ENCODE results near the gene ARHGAP31. TPM values are rescaled to one million over a fixed set of nuclear protein-coding genes. Genes with fewer than 3 reads are reported as not detected.

Gene ARHGAP31
- total and polyA plus RNA-seq, 2 experiments from 2014 or later, result 1.2 to 4.3 TPM

DNA sequence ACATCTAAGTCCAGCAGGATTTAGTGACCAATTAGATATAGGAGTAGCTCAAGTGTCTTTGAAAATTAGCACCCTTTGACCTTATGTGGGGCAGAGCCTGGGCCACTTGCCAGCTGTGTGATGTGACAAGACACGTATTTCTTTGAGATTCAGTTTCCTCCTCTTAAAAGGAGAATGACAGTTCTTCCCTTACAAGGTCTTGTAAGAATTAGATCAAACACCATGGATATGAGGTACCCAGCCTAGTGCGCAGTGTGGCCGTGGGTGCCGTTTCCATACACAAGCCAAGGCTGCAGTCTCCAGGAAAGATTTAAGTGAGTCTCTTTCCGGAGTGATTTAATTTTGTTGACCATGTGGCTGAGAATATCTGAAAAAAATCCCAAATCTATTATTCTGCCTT lies 46.3 kb downstream of the ARHGAP31 start:
- Mint-ChIP-seq H3K9me3 (peaks cover 5% of the 10 kb centered on the region; the same call in 2 of the 3 replicates), H3K27ac (no peak overlapping the region), H3K36me3 (ENCODE audit: low read depth) (peaks cover 9% of the 10 kb centered on the region; the same call in 2 of the 3 replicates), H3K4me3 (no peak overlapping the region), H3K4me1 (peaks cover 15% of the 10 kb centered on the region), H3K27me3 (ENCODE audit: insufficient read depth, low read depth, poor library complexity) (peaks cover 3% of the 10 kb centered on the region)
- H3K27ac ChIP-seq (ENCODE audit: low read depth), result no peak overlapping the region
- no peaks in the 10 kb centered on the region for H3K27me3 ChIP-seq (ENCODE audit: insufficient read depth)
- no peak overlapping the region for H3K4me2 ChIP-seq
- DNase-seq (ENCODE audit: low spot score) (no peak), ATAC-seq (no peak)
- H3K4me1 ChIP-seq (ENCODE audit: insufficient read depth), result no peaks in the 10 kb centered on the region
- no peaks in the 10 kb centered on the region for H4K20me1 ChIP-seq (replicated peaks; ENCODE audit: insufficient read depth)
- no peaks in the 10 kb centered on the region for H3K79me2 ChIP-seq (replicated peaks; ENCODE audit: insufficient read depth)
- peaks cover 6% of the 10 kb centered on the region; the same call in 1 of the 2 replicates for H3K9me2 ChIP-seq (ENCODE audit: insufficient read depth)
- H3K4me3 ChIP-seq, result no peak overlapping the region
- TF ChIP-seq ZNF331 (CRISPR knock-in tag; IDR thresholded peaks at IDR 0.05; ENCODE audit: low read depth), result no peak
- no peak overlapping the region for H2AFZ ChIP-seq
- no peaks in the 10 kb centered on the region for H3K36me3 ChIP-seq (ENCODE audit: insufficient read depth)
- H3F3A ChIP-seq (replicated peaks; ENCODE audit: low read depth), result no peaks in the 10 kb centered on the region

GRCh38 chr3:119342176-119342575 lies 48.0 kb downstream of the ARHGAP31 start:
- H3K9me2 ChIP-seq (ENCODE audit: insufficient read depth), result 0 out of 2 replicates have a peak, but pooled peaks cover 6% of the 10 kb centered on the region
- no peaks in the 10 kb centered on the region for H3K36me3 ChIP-seq (ENCODE audit: insufficient read depth)
- H4K20me1 ChIP-seq (replicated peaks; ENCODE audit: insufficient read depth), result no peaks in the 10 kb centered on the region
- H3K4me1 ChIP-seq (ENCODE audit: insufficient read depth), result 0 out of 2 replicates have a peak, but pooled peaks cover 6% of the 10 kb centered on the region
- no peak for DNase-seq (ENCODE audit: low spot score)
- H3F3A ChIP-seq (replicated peaks; ENCODE audit: low read depth), result no peaks in the 10 kb centered on the region
- H3K4me3 ChIP-seq, result no peak overlapping the region
- no peak overlapping the region for H3K4me3 Mint-ChIP-seq
- H3K79me2 ChIP-seq (replicated peaks; ENCODE audit: insufficient read depth), result no peaks in the 10 kb centered on the region
- H3K27ac Mint-ChIP-seq, result no peak overlapping the region
- peaks cover 9% of the 10 kb centered on the region; the same call in 1 of the 3 replicates for H3K36me3 Mint-ChIP-seq (ENCODE audit: low read depth)
- no peak for ATAC-seq
- no peak overlapping the region for H3K4me2 ChIP-seq
- H3K4me1 Mint-ChIP-seq, result peaks cover 28% of the 10 kb centered on the region
- H3K9me3 Mint-ChIP-seq, result peaks cover 9% of the 10 kb centered on the region
- H3K27me3 ChIP-seq (ENCODE audit: insufficient read depth), result no peaks in the 10 kb centered on the region
- no peak overlapping the region for H3K27ac ChIP-seq (ENCODE audit: low read depth)
- H2AFZ ChIP-seq, result no peak overlapping the region
- peaks cover 3% of the 10 kb centered on the region for H3K27me3 Mint-ChIP-seq (ENCODE audit: insufficient read depth, low read depth, poor library complexity)
- TF ChIP-seq NANOG (IDR thresholded peaks at IDR 0.05; ENCODE audit: borderline replicate concordance) (no peak), ZNF114 (CRISPR knock-in tag; IDR thresholded peaks at IDR 0.05) (no peak), CREB1 (CRISPR knock-in tag; IDR thresholded peaks at IDR 0.05; ENCODE audit: low read depth) (no peak), POLR2AphosphoS5 (IDR thresholded peaks at IDR 0.05; ENCODE audit: low read depth) (no peak), STAT1 (IDR thresholded peaks at IDR 0.05; ENCODE audit: unreplicated experiment) (no peak), EZH2 (IDR thresholded peaks at IDR 0.05; ENCODE audit: low read depth, unreplicated experiment) (no peak), EZH2phosphoT487 (IDR thresholded peaks at IDR 0.05; ENCODE audit: unreplicated experiment) (no peak), ZNF331 (CRISPR knock-in tag; IDR thresholded peaks at IDR 0.05; ENCODE audit: low read depth) (no peak)
- TF ChIP-seq, protein P1, sequence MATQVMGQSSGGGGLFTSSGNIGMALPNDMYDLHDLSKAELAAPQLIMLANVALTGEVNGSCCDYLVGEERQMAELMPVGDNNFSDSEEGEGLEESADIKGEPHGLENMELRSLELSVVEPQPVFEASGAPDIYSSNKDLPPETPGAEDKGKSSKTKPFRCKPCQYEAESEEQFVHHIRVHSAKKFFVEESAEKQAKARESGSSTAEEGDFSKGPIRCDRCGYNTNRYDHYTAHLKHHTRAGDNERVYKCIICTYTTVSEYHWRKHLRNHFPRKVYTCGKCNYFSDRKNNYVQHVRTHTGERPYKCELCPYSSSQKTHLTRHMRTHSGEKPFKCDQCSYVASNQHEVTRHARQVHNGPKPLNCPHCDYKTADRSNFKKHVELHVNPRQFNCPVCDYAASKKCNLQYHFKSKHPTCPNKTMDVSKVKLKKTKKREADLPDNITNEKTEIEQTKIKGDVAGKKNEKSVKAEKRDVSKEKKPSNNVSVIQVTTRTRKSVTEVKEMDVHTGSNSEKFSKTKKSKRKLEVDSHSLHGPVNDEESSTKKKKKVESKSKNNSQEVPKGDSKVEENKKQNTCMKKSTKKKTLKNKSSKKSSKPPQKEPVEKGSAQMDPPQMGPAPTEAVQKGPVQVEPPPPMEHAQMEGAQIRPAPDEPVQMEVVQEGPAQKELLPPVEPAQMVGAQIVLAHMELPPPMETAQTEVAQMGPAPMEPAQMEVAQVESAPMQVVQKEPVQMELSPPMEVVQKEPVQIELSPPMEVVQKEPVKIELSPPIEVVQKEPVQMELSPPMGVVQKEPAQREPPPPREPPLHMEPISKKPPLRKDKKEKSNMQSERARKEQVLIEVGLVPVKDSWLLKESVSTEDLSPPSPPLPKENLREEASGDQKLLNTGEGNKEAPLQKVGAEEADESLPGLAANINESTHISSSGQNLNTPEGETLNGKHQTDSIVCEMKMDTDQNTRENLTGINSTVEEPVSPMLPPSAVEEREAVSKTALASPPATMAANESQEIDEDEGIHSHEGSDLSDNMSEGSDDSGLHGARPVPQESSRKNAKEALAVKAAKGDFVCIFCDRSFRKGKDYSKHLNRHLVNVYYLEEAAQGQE (IDR thresholded peaks at IDR 0.05; ENCODE audit: unreplicated experiment), result no peak
- TF ChIP-seq, protein P2, sequence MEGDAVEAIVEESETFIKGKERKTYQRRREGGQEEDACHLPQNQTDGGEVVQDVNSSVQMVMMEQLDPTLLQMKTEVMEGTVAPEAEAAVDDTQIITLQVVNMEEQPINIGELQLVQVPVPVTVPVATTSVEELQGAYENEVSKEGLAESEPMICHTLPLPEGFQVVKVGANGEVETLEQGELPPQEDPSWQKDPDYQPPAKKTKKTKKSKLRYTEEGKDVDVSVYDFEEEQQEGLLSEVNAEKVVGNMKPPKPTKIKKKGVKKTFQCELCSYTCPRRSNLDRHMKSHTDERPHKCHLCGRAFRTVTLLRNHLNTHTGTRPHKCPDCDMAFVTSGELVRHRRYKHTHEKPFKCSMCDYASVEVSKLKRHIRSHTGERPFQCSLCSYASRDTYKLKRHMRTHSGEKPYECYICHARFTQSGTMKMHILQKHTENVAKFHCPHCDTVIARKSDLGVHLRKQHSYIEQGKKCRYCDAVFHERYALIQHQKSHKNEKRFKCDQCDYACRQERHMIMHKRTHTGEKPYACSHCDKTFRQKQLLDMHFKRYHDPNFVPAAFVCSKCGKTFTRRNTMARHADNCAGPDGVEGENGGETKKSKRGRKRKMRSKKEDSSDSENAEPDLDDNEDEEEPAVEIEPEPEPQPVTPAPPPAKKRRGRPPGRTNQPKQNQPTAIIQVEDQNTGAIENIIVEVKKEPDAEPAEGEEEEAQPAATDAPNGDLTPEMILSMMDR (conservative IDR thresholded peaks at IDR 0.05; ENCODE audit: low read depth in 2 of 2), result no peak
- TF ChIP-seq, protein P3, sequence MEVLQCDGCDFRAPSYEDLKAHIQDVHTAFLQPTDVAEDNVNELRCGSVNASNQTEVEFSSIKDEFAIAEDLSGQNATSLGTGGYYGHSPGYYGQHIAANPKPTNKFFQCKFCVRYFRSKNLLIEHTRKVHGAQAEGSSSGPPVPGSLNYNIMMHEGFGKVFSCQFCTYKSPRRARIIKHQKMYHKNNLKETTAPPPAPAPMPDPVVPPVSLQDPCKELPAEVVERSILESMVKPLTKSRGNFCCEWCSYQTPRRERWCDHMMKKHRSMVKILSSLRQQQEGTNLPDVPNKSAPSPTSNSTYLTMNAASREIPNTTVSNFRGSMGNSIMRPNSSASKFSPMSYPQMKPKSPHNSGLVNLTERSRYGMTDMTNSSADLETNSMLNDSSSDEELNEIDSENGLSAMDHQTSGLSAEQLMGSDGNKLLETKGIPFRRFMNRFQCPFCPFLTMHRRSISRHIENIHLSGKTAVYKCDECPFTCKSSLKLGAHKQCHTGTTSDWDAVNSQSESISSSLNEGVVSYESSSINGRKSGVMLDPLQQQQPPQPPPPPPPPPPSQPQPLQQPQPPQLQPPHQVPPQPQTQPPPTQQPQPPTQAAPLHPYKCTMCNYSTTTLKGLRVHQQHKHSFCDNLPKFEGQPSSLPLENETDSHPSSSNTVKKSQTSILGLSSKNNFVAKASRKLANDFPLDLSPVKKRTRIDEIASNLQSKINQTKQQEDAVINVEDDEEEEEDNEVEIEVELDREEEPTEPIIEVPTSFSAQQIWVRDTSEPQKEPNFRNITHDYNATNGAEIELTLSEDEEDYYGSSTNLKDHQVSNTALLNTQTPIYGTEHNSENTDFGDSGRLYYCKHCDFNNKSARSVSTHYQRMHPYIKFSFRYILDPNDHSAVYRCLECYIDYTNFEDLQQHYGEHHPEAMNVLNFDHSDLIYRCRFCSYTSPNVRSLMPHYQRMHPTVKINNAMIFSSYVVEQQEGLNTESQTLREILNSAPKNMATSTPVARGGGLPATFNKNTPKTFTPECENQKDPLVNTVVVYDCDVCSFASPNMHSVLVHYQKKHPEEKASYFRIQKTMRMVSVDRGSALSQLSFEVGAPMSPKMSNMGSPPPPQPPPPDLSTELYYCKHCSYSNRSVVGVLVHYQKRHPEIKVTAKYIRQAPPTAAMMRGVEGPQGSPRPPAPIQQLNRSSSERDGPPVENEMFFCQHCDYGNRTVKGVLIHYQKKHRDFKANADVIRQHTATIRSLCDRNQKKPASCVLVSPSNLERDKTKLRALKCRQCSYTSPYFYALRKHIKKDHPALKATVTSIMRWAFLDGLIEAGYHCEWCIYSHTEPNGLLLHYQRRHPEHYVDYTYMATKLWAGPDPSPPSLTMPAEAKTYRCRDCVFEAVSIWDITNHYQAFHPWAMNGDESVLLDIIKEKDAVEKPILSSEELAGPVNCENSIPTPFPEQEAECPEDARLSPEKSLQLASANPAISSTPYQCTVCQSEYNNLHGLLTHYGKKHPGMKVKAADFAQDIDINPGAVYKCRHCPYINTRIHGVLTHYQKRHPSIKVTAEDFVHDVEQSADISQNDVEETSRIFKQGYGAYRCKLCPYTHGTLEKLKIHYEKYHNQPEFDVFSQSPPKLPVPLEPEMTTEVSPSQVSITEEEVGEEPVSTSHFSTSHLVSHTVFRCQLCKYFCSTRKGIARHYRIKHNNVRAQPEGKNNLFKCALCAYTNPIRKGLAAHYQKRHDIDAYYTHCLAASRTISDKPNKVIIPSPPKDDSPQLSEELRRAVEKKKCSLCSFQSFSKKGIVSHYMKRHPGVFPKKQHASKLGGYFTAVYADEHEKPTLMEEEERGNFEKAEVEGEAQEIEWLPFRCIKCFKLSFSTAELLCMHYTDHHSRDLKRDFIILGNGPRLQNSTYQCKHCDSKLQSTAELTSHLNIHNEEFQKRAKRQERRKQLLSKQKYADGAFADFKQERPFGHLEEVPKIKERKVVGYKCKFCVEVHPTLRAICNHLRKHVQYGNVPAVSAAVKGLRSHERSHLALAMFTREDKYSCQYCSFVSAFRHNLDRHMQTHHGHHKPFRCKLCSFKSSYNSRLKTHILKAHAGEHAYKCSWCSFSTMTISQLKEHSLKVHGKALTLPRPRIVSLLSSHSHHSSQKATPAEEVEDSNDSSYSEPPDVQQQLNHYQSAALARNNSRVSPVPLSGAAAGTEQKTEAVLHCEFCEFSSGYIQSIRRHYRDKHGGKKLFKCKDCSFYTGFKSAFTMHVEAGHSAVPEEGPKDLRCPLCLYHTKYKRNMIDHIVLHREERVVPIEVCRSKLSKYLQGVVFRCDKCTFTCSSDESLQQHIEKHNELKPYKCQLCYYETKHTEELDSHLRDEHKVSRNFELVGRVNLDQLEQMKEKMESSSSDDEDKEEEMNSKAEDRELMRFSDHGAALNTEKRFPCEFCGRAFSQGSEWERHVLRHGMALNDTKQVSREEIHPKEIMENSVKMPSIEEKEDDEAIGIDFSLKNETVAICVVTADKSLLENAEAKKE (CRISPR knock-in tag; IDR thresholded peaks at IDR 0.05), result no peak

Measured in GM23338 (cell line).